GM12891 (cell line): Measurements from ENCODE around the gene SPDL1.

Source experiments
- PAX5 ChIP-seq: IDR thresholded peaks from 2 replicates; pipeline ENCODE4 v1.6.1; 2011; ENCODE audit warnings: low read length, moderate library complexity, mild to moderate bottlenecking; ENCODE audit not compliant: insufficient read depth, severe bottlenecking
- POLR2A ChIP-seq: IDR thresholded peaks from 2 replicates; pipeline ENCODE4 v1.6.1; 2011; ENCODE audit warnings: low read depth, low read length, control low read depth
- POLR2AphosphoS5 ChIP-seq: IDR thresholded peaks from 2 replicates; pipeline ENCODE4 v1.6.1; 2011; ENCODE audit warnings: low read depth, low read length, control low read depth
- POU2F2 ChIP-seq: IDR thresholded peaks from 2 replicates; pipeline ENCODE4 v1.6.1; 2011; ENCODE audit warnings: low read depth, mild to moderate bottlenecking, control low read depth, low read length, moderate library complexity
- TAF1 ChIP-seq: IDR thresholded peaks from 2 replicates; pipeline ENCODE4 v1.6.1; 2011; ENCODE audit warnings: low read depth, low read length, control low read depth

DNA sequence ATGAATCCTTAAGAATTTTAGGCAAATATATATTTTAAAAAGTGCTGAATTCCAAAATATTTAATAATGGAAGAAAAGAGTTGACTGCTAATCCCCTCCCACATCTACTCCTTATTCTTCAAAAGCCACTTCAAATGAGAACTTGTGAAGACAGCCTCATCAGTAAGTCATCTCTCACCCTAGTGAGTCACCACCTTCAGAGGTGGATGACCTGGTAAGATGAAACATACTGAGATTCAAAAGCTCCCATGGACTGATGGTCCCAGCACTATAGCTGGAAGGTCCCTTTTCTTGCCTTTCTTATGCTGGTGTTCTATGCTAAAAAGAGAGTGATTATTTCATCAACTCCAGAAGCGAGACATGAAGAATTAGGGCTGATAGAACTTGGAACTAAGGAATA is 37.8 kb upstream of the SPDL1 start:
- TF ChIP-seq POLR2AphosphoS5 = no peak
- TF ChIP-seq POLR2A = no peak
- TF ChIP-seq PAX5 = no peak
- TF ChIP-seq POU2F2 = no peak
- TF ChIP-seq TAF1 = no peak
